ENCODE results near the gene GLS.

GRCh38 chr2:190913725-190914124 lies 33.1 kb downstream of the GLS start:
- TF ChIP-seq NFIC (IDR thresholded peaks at IDR 0.05) (no peak), ZNF263 (CRISPR knock-in tag; IDR thresholded peaks at IDR 0.05; ENCODE audit: borderline replicate concordance) (no peak), JUNB (CRISPR knock-in tag; conservative IDR thresholded peaks at IDR 0.05) (no peak), ZNF316 (IDR thresholded peaks at IDR 0.05) (no peak), POLR2A (conservative IDR thresholded peaks at IDR 0.05) (no peak), NFE2L1 (tag; IDR thresholded peaks at IDR 0.05; ENCODE audit: borderline replicate concordance, low read depth) (no peak), ZSCAN32 (CRISPR knock-in tag; IDR thresholded peaks at IDR 0.05) (no peak), SIRT6 (IDR thresholded peaks at IDR 0.05; ENCODE audit: low read depth, low read length) (no peak), TCF7 (IDR thresholded peaks at IDR 0.05; ENCODE audit: borderline replicate concordance) (no peak), DPF2 (IDR thresholded peaks at IDR 0.05) (no peak), RAD21 (CRISPR knock-in tag; conservative IDR thresholded peaks at IDR 0.05 in 1 of 2, IDR thresholded peaks at IDR 0.05 in 1 of 2) (no peak), EP300 (IDR thresholded peaks at IDR 0.05; ENCODE audit: low read length) (no peak)
- TF ChIP-seq, protein P1, sequence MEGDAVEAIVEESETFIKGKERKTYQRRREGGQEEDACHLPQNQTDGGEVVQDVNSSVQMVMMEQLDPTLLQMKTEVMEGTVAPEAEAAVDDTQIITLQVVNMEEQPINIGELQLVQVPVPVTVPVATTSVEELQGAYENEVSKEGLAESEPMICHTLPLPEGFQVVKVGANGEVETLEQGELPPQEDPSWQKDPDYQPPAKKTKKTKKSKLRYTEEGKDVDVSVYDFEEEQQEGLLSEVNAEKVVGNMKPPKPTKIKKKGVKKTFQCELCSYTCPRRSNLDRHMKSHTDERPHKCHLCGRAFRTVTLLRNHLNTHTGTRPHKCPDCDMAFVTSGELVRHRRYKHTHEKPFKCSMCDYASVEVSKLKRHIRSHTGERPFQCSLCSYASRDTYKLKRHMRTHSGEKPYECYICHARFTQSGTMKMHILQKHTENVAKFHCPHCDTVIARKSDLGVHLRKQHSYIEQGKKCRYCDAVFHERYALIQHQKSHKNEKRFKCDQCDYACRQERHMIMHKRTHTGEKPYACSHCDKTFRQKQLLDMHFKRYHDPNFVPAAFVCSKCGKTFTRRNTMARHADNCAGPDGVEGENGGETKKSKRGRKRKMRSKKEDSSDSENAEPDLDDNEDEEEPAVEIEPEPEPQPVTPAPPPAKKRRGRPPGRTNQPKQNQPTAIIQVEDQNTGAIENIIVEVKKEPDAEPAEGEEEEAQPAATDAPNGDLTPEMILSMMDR (IDR thresholded peaks at IDR 0.05 in 2 of 3, conservative IDR thresholded peaks at IDR 0.05 in 1 of 3; ENCODE audit: insufficient read depth in 2 of 3, low read depth in 1 of 3, low read length in 3 of 3) = no peak
- TF ChIP-seq, protein P2, sequence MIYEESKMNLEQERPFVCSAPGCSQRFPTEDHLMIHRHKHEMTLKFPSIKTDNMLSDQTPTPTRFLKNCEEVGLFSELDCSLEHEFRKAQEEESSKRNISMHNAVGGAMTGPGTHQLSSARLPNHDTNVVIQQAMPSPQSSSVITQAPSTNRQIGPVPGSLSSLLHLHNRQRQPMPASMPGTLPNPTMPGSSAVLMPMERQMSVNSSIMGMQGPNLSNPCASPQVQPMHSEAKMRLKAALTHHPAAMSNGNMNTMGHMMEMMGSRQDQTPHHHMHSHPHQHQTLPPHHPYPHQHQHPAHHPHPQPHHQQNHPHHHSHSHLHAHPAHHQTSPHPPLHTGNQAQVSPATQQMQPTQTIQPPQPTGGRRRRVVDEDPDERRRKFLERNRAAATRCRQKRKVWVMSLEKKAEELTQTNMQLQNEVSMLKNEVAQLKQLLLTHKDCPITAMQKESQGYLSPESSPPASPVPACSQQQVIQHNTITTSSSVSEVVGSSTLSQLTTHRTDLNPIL (CRISPR knock-in tag; IDR thresholded peaks at IDR 0.05) = no peak

Data from K562 (cell line).